ENCODE measurements around the gene LRCOL1. TPM values are rescaled to one million over a fixed set of nuclear protein-coding genes. Genes with fewer than 3 reads are reported as not detected.
"Not testable (repeated sequence)": the region's sequence is repeated elsewhere in the genome, so short reads cannot be mapped to it uniquely, and the experiment has no call there.

LRCOL1 gene
- total RNA-seq, 1 donor from 2014 or later, result not detected

DNA sequence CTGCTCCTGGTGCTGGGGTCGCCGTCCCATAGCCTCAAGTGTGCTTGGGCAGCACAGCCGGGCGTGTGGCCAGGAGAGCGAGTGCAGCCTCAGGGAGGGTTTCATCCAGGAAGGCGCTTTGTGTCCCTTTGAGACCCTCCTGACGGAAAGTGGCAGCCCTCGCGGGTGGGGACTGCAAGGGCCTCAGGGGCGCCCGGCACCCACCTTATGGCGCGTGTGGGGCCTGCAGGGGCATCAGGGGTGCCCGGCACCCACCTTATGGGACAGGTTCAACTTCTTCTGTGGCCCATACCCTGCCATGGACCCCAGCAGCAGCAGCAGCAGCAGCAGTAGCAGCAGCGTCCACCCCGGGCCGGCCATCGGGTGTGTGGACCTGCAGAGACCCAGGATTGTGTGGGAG is 4.5 kb downstream of the LRCOL1 start:
- H3K9me3 Mint-ChIP-seq, result no peaks in the 10 kb centered on the region
- no peak for DNase-seq
- peaks cover 50% of the 10 kb centered on the region for H3K27me3 Mint-ChIP-seq
- peaks cover 7% of the 10 kb centered on the region for H3K4me1 Mint-ChIP-seq
- no peaks in the 10 kb centered on the region for H3K36me3 Mint-ChIP-seq (ENCODE audit: low read depth)
- H3K4me3 Mint-ChIP-seq, result no peak overlapping the region
- intact Hi-C loops (cut with micrococcal nuclease), result no loop called here
- no peak overlapping the region for H3K27ac Mint-ChIP-seq

DNA sequence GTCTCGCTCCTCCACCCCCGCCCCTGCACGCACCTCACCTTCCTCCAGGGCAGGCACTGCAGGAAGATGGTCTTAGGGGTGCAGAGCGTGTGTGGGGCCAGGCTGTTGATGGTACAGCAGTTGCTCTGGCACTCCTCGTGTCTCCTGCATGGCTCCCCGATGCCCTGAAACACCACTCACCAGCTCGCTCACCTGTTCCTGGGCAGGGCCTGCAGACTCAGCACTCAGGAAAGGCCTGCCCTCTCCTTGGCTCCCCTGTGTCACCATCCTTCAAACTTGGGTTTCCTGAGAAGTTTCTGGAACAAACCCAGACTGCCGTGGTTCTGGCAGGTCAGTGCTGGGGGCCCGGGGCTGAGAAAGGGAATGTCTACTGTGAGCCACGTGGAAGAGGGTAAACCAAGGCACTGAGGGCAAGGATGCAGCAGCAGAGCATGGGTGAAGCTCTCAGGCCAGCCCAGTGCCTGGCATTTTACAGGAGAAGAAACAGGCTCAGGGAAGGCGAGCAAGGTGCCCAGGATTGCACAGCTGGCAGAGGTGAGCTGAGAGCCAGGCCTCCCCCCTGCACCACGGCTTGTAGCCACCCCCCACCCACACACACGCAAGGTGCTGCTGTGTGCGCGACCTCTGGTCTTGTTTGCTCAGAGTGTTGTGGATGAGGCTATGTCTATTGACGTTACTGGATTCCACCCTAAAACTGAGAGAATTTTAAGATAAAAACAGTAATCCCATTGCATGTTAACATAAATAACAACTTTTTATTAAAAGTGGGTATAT is 5.5 kb downstream of the LRCOL1 start:
- intact Hi-C loops (cut with micrococcal nuclease), result no loop called here
- Mint-ChIP-seq H3K4me1 (peaks cover 8% of the 10 kb centered on the region), H3K27ac (no peak overlapping the region), H3K9me3 (no peaks in the 10 kb centered on the region), H3K27me3 (peaks cover 50% of the 10 kb centered on the region), H3K4me3 (no peak overlapping the region), H3K36me3 (ENCODE audit: low read depth) (no peaks in the 10 kb centered on the region)
- DNase-seq, result no peak

DNA sequence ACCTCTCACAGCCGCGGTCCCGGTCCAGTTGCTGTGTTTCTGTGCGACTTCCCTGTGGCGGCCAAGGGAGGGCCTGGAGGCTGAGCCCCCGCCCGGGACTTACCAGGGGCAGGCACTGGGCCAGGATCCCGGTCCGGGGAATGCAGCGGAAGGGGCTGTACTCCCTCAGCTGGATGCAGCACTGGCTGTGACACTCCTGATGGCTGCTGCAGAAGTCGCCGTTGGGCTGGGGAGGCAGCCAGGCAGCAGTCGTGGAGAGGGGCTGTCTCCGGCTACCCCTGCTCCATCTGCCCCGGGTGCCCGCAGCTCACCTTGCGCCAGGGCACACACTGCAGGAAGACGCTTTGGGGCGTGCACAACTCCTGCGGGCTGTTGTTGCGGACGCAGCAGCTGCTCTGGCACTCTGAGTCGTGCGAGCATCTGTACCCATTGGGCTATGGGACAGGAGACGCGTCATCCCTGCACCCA is 6.2 kb downstream of the LRCOL1 start:
- no peaks in the 10 kb centered on the region for H3K9me3 Mint-ChIP-seq
- no peak overlapping the region for H3K27ac Mint-ChIP-seq
- DNase-seq, result no peak
- intact Hi-C loops (cut with micrococcal nuclease), result no loop called here
- H3K4me3 Mint-ChIP-seq, result no peak overlapping the region
- peaks cover 8% of the 10 kb centered on the region for H3K4me1 Mint-ChIP-seq
- no peaks in the 10 kb centered on the region for H3K36me3 Mint-ChIP-seq (ENCODE audit: low read depth)
- peaks cover 51% of the 10 kb centered on the region for H3K27me3 Mint-ChIP-seq

DNA sequence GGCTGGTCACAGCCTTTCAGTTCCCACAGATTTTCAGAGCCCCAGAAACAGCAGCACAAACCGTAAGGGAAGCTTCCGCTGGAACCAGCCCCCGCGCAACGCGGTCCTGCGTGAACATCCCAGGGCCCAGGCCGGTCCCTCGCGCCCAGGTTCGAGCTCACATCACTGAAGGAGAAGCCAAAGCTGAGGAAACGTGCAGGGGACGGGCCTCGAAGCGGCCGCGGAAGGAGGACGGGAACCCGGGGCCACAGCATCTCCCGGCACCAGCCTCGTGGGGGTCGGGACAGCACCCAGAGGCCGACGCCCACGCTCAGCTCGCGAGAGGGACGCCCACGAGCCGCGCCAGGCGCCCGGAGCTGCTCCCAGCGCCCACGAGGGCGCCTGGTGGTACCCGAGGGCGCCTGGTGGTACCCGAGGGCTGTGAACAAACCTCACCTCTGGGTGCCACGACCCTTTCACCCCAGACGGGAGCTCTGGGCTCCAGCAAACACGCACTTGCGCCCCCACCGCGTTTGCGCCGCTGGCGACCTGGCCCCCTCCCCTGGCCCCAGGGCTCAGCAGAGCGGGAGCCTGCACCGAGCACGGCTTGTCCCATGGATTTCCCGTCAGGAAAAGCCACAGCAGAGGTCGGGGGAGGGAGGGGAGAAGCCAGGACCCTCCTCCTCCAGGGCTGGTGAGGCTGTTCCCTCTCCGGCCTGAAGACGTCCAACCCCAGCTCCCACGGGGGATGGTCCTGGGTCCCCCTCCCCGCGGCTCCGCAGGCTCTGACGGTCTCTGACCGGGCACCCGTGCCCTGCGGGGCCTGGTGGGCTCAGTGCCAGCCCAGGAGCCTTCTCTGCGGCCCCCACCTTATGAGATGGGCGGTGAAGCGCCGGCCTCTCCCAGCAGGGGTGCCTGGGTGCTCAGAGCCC is 6.9 kb downstream of the LRCOL1 start:
- Mint-ChIP-seq H3K27ac (no peak overlapping the region), H3K4me1 (peaks cover 12% of the 10 kb centered on the region), H3K27me3 (peaks cover 54% of the 10 kb centered on the region), H3K4me3 (no peak overlapping the region), H3K9me3 (no peaks in the 10 kb centered on the region), H3K36me3 (ENCODE audit: low read depth) (no peaks in the 10 kb centered on the region)
- intact Hi-C loops (cut with micrococcal nuclease), result no loop called here
- no peak for DNase-seq

DNA sequence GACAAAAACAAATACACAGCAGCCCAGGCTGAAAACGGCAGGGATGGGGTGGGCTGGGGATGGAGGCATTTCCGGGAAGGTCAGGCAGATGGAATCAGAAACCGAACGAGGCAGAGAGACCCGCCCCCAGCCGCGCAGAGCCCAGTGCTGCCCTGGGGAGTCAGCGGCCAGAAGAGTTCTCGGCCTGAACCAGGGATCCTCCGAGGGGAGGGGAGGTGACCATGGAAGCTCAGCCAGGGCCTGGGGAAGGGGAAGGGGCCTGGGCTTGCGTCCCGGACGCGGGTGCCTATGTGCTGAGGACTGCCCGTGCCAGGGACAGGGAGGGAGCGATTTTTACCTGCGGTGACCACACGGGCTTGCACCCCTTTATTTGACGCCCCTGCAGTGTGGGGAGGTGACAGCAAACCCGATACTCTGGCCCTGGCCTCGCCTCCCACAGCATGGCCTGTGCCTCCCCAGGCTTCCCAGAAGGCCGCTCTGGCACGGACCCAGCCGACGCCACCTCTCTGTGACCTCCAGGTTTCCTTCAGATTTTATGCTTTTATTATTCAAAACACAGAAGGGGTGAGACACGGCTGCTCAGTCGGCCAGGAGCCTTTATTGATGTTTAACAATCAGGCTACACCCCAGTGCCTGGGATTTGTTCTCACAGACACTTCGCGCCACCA is 7.7 kb downstream of the LRCOL1 start:
- intact Hi-C loops (cut with micrococcal nuclease), result no loop called here
- no peak overlapping the region for H3K4me3 Mint-ChIP-seq
- peaks cover 50% of the 10 kb centered on the region for H3K27me3 Mint-ChIP-seq
- H3K27ac Mint-ChIP-seq, result no peak overlapping the region
- no peaks in the 10 kb centered on the region for H3K36me3 Mint-ChIP-seq (ENCODE audit: low read depth)
- no peak for DNase-seq
- H3K9me3 Mint-ChIP-seq, result no peaks in the 10 kb centered on the region
- H3K4me1 Mint-ChIP-seq, result peaks cover 11% of the 10 kb centered on the region

DNA sequence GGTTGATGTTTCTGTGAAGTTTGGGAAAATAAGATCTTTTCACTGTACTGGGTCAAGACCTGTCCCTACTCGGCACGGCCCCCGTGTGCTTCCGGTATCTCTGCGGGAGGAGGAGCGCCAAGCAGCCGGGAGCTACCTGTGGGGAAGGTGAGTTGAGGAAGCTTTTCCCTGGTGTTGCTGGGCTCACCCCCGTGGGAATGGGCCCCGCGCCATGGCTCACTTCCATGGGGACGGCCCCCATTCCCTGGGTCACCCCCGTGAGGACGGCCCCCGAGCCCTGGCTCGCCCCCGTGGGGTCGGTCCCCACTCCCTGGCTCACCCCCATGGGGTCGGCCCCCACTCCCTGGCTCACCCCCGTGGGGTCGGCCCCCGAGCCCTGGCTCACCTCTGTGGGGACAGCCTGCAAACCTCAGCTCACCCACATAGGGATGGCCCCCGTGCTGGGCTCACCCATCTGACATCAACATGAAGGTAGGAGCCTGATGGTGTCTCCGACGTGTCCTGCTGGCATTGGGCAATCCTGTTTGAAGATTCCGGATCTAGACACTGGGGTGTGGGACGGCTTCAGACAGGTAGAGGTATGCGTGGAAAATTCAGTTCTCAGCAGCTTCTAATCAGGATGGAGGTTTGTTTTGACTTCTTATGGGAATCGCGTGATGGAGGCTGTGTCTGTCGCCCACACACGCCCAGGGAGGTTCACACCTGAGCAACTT is 9.1 kb downstream of the LRCOL1 start:
- Mint-ChIP-seq H3K27ac (no peak overlapping the region), H3K4me3 (peak overlapping the region; percentile 79), H3K36me3 (ENCODE audit: low read depth) (no peaks in the 10 kb centered on the region), H3K27me3 (peaks cover 50% of the 10 kb centered on the region), H3K4me1 (peaks cover 14% of the 10 kb centered on the region), H3K9me3 (no peaks in the 10 kb centered on the region)
- no peak for DNase-seq
- intact Hi-C loops (cut with micrococcal nuclease), result loop anchor here (2.0 kb wide), 1 partner anchor 13 kb away; no protein-coding TSS in a partner anchor

DNA sequence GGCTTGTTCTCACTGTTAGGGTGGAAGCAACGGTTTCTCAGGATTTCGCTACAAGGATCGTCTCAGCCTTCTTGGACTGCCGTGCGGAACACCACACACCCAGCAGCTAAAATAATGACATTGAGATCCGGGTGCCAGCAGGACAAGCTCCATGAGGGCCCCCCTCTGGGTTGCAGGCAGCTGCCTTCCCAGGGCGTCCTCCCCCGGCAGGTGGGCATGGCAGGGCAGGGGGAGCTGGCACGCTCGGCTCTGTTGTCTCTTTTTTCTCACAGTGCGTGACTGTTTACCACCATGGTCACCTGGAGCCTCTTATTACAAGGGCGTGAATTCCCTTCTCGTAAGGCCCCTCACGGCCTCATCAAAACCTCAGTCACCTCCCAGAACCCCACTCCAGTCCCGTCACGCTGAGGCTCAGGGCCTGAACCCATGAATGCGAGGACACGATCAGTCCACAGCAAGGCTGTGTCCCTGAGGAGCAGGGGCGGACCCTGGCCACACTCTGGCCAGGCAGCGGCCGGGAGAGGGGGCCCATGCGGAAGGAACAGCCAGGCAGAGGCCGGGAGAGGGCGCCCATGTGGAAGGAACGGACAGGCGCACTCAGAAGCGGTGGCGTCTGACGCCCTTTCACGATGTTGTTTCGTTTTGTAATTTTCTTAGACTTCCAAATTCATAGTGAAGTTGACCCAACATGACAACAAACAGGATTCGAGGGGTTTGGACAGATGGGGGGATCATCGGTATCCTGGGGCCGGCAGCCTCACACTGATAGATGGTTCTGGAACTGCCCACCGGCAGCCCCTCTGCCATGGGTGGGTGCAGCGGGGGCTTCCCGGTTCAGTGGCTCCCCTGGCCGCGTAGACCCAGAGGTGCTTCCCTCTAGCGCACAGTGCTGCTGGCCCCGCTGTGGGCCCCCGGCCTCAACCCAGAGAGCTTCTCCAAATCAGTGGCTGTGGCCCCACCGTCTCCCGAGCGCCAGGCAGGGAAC is 10.0 kb downstream of the LRCOL1 start:
- DNase-seq, result peak; percentile 78
- intact Hi-C loops (cut with micrococcal nuclease), result loop anchor here (2.0 kb wide), 1 partner anchor 14 kb away; no protein-coding TSS in a partner anchor
- no peaks in the 10 kb centered on the region for H3K36me3 Mint-ChIP-seq (ENCODE audit: low read depth)
- H3K4me1 Mint-ChIP-seq, result peaks cover 14% of the 10 kb centered on the region
- peak overlapping the region; percentile 79 for H3K4me3 Mint-ChIP-seq
- H3K27ac Mint-ChIP-seq, result no peak overlapping the region
- peaks cover 51% of the 10 kb centered on the region for H3K27me3 Mint-ChIP-seq
- no peaks in the 10 kb centered on the region for H3K9me3 Mint-ChIP-seq

DNA sequence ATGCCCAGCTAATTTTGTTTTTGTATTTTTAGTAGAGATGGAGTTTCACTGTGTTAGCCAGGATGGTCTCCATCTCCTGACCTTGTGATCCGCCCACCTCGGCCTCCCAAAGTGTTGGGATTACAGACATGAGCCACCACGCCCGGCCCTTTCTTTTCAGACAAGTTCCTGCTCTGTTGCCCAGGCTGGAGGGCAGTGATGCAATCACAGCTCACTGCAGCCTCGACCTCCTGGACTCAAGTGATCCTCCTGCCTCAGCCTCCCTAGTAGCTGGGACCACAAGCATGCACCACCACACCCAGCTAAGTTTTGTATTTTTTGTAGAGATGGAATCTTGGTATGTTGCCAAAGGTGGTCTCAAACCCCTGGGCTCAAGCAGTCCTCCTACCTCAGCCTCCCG is 10.9 kb downstream of the LRCOL1 start:
- H3K36me3 Mint-ChIP-seq (ENCODE audit: low read depth); H3K27ac Mint-ChIP-seq; DNase-seq; H3K4me3 Mint-ChIP-seq; intact Hi-C loops (cut with micrococcal nuclease); H3K9me3 Mint-ChIP-seq: not testable (repeated sequence)
- H3K27me3 Mint-ChIP-seq, result peaks cover 47% of the 10 kb centered on the region
- peaks cover 14% of the 10 kb centered on the region for H3K4me1 Mint-ChIP-seq

DNA sequence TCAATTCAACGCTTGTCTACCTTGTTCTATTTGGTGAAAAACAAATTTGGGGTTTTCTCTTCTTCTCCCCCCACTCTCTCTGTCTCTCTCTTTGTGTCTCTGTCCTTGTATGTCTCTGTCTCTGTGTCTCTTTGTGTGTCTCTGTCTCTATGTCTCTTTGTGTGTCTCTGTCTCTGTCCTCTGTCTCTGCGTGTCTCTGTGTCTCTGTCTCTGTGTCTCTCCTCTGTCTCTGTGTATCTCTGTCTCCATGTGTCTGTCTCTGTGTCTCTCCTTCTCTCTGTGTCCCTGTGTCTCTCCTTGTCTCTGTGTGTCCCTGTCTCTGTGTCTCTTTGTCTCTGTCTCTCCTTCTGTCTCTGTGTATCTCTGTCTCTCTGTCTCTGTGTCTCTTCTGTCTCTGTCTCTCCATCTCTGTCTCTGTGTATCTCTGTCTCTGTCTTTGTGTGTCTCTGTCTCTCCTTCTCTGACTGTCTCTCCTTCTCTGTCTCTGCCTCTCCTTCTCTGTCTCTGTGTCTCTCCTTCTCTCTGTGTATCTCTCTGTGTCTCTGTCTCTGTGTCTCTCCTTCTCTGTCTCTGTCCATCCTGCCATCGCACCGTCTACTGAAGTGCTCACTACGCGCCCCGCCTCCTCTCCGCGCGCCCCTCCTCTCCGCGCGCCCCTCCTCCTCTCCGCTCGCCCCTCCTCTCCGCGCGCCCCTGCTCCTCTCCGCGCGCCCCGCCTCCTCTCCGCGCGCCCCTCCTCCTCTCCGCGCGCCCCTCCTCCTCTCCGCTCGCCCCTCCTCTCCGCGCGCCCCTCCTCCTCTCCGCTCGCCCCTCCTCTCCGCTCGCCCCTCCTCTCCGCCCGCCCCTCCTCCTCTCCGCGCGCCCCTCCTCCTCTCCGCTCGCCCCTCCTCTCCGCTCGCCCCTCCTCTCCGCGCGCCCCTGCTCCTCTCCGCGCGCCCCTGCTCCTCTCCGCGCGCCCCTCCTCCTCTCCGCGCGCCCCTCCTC is 12.8 kb downstream of the LRCOL1 start:
- peaks cover 40% of the 10 kb centered on the region for H3K27me3 Mint-ChIP-seq
- H3K4me1 Mint-ChIP-seq, result peaks cover 14% of the 10 kb centered on the region
- DNase-seq, result no peak
- no peaks in the 10 kb centered on the region for H3K9me3 Mint-ChIP-seq
- peak overlapping the region; percentile 65 for H3K4me3 Mint-ChIP-seq
- H3K27ac Mint-ChIP-seq, result no peak overlapping the region
- intact Hi-C loops (cut with micrococcal nuclease), result no loop called here
- no peaks in the 10 kb centered on the region for H3K36me3 Mint-ChIP-seq (ENCODE audit: low read depth)

DNA sequence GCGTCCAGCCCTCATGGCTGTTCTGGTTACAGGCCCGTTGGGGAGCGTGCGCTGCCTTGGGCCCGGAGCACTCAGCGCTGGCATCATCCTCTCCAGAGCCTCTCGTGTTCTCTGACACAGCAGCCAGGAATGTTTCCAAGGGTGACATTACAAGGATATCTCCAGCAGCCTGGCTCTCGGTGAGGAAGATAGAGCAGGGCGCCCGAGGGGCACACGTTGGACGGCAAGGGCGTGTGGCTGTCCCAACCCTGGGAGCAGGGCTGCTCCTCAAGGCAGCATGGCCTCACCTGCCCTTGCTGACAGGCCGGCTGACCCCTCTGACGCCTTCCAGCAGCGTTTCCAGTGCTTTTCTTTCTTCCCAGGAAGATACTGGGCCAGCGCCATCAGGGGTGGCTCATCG is 14.4 kb downstream of the LRCOL1 start:
- H3K4me1 Mint-ChIP-seq, result peaks cover 13% of the 10 kb centered on the region
- no peaks in the 10 kb centered on the region for H3K9me3 Mint-ChIP-seq
- H3K27ac Mint-ChIP-seq, result no peak overlapping the region
- DNase-seq, result no peak
- peaks cover 29% of the 10 kb centered on the region for H3K27me3 Mint-ChIP-seq
- intact Hi-C loops (cut with micrococcal nuclease), result no loop called here
- H3K4me3 Mint-ChIP-seq, result no peak overlapping the region
- no peaks in the 10 kb centered on the region for H3K36me3 Mint-ChIP-seq (ENCODE audit: low read depth)

DNA sequence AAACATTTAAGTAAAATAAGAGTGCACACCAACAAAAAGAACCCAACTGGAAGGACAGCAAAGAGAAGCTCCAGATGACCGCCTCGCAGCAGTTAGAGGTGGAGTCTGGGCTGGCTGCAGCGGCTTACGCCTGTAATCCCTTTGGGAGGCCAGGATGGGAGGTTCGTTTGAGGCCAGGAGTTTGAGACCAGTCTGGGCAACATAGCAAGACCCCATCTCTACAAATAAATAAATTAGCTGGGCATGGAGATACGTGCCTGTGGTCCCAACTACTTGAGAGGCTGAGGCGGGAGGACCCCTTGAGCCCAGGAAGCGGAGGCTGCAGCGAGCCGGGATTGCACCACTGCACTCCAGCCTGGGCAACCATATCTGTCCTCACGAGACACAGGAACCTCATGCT is 15.2 kb downstream of the LRCOL1 start:
- Mint-ChIP-seq H3K4me1 (peaks cover 11% of the 10 kb centered on the region), H3K36me3 (ENCODE audit: low read depth) (no peaks in the 10 kb centered on the region), H3K27me3 (peaks cover 23% of the 10 kb centered on the region), H3K9me3 (no peaks in the 10 kb centered on the region), H3K27ac (no peak overlapping the region), H3K4me3 (no peak overlapping the region)
- intact Hi-C loops (cut with micrococcal nuclease), result no loop called here
- no peak for DNase-seq
